Right forelimb (tissue), 1 donor: Measurements from ENCODE around the gene NKAIN4.
"Not testable (repeated sequence)": the region's sequence is repeated elsewhere in the genome, so short reads cannot be mapped to it uniquely, and the experiment has no call there.

Experiments used
- DNase-seq: peaks from one replicate; pipeline ENCODE4 v3.0.0-alpha.2; 2018

NKAIN4 gene

DNA sequence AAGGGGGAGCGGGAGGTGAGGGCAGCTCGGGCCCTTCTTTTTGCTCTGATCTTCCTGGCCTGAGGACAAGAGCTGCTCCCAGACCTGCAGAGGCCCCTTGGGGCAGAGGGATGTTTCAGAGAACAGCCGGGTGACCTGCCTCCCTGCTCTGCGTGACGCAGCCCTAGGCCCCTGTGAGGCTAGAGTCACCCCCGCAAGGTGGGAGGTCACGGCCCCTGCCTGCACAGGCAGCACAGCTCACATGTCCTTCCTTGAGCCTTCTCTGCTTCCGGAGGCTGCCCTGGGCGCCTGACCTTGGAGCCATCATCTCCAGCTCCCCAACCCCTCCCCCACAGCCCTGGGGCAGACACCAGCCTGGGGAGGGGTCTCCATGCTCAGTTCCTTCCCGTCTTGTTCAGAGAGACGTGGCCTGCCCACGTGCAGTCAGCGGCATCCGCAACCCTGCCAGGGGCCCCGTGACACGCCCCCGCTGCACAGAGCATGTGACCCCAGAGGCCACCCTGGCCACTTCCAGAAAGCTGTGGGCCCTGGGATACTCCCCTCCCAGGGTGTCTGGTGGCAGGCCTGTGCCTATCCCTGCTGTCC is 18.8 kb downstream of the NKAIN4 start, which contains the start of gene BIRC7:
TSS of gene BIRC7 (plus strand) at position 507 of the 585 bp plus-strand sequence. CDS start 192 bp downstream, outside the sequence.
- no peak for DNase-seq

GRCh38 chr20:63234693-63235398 is 19.4 kb downstream of the NKAIN4 start:
- DNase-seq: no peak

GRCh38 chr20:63233924-63234323 is 20.3 kb downstream of the NKAIN4 start:
- no peak for DNase-seq

GRCh38 chr20:63233061-63233344 is 21.3 kb downstream of the NKAIN4 start:
- DNase-seq: no peak

- DNase-seq: no peak
These were observed 21.8 kb downstream of the NKAIN4 start for GRCh38 chr20:63232235-63233060.

GRCh38 chr20:63230800-63231268 is 23.4 kb downstream of the NKAIN4 start:
- DNase-seq: peak; percentile 77

GRCh38 chr20:63228806-63229205 is 25.5 kb downstream of the NKAIN4 start:
- no peak for DNase-seq

- no peak for DNase-seq
These were observed 27.0 kb downstream of the NKAIN4 start for GRCh38 chr20:63227260-63227659.

DNA sequence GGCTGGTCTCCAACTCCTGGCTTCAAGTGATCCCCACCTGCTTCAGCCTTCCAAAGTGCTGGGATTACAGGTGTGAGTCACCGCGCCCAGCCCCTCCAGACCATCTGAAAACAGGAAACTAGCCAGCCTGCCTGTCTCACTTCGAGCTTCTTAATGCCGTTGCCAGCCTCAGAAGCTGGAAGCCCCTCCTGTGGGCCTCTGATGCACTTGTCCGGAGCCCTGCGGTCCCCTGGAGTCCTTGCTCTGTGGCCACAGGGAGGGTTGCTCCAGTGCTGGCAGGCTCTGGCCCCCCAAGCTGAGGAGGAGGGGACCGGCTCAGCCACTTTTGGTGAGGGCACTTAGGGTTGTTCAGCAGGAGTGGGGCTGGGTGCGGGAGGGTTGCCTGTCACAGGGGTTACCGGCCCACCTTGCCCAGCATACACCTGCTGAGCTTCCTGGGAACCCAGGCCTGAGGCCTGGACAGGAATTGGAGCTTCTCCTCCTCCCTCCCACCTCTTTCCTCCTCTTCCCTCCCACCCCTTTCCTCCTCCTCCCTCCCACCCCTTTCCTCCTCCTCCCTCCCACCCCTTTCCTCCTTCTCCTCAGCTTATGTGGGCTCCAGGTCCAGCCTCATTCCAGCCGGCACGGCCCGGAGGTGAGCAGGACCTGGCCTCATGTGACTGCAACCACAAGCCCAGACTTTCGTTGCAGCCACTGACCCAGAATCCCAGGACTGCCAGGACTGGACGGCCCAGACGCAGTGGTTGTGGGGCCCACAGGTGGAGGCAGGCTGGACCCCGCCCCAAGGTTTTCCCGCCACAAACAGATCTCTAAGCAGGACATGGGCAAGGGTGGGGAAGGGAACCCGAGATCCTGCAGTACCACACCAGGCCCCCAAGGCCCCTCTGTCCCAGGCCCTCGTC is 28.0 kb downstream of the NKAIN4 start:
- DNase-seq: no peak

GRCh38 chr20:63225082-63225454 is 29.2 kb downstream of the NKAIN4 start:
- no peak for DNase-seq

DNA sequence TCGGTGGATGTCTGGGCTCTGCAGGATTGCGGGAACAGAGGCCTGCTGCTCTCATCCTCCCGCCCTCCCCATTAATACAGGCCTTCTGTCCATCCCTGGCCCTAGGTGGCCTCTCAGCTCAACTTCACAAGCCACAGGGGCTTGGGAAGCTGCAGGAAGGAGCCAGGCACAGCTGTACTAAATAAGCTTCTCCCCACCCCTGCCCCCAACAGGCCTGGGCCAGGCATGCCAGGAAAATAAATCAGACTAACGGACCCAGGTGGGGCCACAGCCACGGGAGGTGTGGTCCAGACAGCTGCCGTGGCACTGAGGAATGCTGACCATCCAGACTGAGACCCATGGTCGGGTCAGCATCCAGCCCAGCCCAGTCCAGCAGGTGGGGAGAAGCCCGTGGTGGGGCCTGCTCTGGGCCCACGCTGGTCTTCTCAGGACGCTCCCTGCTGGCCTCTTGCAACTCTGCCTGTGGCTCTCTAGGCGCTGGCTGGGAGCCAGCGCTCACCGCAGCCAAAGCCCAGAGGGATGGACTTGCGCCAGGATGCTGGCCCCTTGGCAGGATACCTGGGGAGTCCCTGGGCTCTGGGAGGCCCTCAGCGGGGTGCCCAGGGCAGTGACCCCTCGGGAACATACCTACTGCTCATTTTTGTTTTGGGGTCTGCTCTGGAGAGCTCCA is 29.7 kb downstream of the NKAIN4 start:
- no peak for DNase-seq

DNA sequence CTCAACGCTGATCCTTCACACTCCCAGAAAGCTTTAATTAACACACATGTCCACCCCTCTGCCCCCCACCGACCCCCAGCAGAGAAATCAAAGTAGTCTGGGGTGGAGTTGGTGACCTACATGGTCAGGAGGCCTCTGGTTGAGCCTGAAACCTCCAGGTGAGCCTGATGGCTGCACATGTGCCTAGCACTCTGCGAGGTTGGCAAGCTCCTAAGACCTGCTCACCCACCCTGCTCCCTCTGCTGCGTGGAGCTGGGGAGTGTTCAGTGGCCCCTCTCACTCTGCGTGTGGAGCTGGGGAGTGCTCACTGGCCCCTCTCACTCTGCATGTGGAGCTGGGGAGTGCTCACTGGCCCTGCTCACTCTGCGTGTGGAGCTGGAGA is 30.4 kb downstream of the NKAIN4 start:
- DNase-seq: no peak

- DNase-seq: no peak
These were observed 31.0 kb downstream of the NKAIN4 start for GRCh38 chr20:63223121-63223825.

DNA sequence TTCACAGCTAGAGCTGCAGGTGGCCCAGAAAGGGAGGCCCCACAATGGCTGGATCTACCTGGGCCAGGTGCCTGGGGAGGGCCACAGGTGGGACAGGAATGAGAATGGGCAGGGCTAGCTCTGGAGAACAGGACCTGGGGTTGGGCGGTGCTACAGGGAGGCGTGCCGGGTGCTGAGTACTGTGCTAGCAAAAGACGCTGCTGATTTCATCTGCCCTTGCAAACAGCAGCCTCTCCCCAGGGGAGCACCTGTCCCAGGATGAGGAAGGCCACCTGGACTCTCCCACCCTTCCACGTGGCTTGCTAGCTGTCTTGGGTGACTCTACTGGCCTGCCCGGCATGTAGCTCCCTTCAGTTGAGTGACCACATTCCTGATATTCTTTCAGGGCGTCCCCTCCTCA is 31.7 kb downstream of the NKAIN4 start:
- no peak for DNase-seq

DNA sequence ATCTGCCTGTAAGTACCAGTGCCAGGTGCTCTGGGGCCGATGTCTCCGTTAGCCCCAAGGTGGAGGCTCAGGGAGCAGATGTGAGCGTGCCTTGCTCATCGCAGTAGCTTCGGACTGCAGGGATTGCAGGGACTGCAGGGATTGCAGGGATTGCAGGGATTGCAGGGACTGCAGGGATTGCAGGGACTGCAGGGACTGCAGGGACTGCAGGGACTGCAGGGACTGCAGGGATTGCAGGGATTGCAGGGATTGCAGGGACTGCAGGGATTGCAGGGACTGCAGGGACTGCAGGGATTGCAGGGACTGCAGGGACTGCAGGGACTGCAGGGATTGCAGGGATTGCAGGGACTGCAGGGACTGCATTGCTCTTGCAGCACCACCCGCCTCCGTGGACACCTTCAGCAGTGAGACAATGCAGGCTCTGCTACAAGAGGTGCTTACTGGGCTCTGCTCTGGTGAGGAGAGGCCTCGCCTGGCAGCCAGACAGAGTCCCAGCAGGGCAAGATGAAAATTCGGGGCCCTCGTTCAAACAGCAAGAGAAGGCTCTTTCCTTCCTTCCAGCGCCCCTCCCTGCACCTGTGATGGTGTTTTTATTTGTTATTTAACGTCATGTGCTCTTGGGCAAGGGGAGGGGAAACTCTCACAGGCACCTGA is 32.7 kb downstream of the NKAIN4 start:
- DNase-seq: not testable (repeated sequence)

DNA sequence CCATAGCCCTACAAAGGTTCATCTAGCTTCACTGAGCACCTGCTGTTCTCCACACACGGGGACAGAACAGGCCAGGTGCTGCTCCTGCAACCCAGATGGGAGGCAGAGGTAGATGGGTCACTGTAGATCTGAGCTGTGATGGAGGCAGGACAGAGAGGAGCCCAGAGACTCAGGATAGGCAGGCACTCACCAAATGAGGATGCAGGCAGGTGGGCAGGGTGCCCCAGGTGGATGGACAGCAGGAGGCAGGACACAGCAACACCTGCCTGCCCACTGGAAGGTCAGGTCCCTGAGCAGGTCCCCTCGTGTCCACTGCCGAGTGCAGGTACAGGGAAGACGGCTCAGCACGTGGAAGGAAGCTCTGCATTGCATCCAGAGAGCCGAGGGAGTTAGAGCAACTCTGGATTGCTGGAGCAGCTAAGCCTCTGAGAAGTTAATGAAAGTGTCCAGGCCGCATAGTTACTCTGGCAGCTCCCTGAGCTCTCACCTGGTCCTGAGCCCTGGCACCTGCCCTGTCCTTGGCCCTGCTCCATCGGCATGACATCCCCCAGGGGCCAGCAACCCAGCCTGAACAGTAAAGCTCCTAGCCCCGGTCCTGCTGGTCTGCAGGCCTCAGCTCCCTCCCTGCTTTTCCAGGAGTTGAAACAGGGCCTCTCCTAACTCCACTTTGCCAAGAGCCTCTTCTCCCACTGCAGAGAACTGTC is 33.4 kb downstream of the NKAIN4 start:
- DNase-seq: no peak

GRCh38 chr20:63219866-63220521 is 34.3 kb downstream of the NKAIN4 start:
- DNase-seq: no peak

- DNase-seq: no peak
These were observed 34.8 kb downstream of the NKAIN4 start for GRCh38 chr20:63219447-63219821.

DNA sequence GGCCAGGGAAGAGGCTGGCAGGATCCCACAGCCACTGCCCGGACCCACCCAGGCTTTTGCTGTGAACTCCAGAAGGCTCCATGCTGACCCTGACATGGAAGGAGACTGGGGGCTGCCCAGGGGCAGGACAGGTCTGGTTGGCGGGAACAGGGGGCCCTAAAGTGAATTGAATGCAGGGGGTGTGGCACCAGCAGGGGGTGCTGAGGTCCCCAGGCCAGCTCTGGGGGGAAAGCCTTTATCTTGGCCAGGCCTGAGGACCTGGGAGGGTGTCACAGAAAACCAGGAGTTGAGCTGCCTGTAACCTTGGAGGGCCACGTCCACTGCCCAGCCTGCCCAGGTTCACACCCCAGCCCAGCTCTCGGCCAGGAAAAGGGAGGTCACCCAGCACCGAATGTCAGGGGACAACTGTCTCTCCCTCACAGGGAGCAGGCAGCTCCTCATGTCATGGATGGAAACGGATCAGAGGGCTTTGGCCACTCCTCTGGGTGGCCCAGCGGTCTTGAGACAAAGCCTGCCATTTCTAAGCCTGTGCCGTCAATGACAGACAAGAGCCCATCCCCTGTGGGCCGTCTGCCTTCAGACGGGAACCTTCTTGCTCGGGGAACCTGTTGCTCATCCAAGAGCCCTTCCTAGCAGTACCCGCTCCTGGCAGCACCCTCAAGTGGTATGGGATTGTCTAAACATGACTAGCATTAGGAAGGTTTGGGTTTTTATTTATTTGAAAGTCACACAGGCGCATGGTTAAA is 35.4 kb downstream of the NKAIN4 start:
- DNase-seq: no peak
